ENCODE data around the gene TRABD2B.

The TRABD2B gene

DNA sequence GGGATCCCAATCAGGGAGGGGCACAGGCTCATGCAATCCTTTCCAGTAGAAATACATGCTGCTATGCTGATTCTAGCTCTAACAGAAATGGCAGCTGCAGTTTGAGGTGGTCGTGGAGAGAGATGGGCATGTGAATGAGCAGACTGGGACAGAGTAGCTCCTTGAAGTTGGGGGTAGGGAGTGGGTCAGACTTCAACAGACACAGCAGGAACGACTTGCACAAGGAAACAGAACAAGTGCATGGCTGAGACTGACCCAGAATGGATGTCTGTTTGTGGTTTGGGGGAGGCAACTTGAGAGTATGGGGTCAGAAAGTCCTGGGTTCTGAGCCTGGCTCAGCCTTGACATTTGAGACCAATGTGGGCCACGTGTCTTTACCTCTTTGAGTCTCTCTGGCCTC lies 25.1 kb upstream of the TRABD2B start:
- TF ChIP-seq, protein P1, sequence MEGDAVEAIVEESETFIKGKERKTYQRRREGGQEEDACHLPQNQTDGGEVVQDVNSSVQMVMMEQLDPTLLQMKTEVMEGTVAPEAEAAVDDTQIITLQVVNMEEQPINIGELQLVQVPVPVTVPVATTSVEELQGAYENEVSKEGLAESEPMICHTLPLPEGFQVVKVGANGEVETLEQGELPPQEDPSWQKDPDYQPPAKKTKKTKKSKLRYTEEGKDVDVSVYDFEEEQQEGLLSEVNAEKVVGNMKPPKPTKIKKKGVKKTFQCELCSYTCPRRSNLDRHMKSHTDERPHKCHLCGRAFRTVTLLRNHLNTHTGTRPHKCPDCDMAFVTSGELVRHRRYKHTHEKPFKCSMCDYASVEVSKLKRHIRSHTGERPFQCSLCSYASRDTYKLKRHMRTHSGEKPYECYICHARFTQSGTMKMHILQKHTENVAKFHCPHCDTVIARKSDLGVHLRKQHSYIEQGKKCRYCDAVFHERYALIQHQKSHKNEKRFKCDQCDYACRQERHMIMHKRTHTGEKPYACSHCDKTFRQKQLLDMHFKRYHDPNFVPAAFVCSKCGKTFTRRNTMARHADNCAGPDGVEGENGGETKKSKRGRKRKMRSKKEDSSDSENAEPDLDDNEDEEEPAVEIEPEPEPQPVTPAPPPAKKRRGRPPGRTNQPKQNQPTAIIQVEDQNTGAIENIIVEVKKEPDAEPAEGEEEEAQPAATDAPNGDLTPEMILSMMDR (IDR thresholded peaks at IDR 0.05; ENCODE audit: low read length, missing control alignments), result no peak
- no peak overlapping the region for H3K4me3 ChIP-seq (replicated peaks; ENCODE audit: low read depth, low read length)
- DNase-seq (ENCODE audit: low read depth), result no peak

DNA sequence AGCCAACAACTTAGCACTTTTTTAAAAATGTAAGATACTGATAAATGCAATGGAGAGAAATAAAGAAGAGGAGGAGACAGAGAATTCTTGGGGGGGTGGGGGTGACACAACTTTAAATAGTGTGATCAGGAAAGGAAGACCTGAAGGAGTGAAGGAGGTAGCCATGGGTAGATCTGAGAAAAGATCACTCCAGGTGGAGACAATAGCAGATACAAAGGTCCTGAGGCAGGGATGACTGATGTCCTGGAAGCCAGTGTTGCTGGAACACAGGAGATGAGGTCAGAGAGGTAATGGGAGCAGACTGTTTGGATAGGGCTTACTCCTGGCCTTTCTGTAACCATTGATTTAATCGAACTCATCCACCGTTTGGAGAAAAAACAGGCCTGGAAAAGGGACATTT lies 24.6 kb upstream of the TRABD2B start:
- no peak overlapping the region for H3K4me3 ChIP-seq (replicated peaks; ENCODE audit: low read depth, low read length)
- TF ChIP-seq, protein P1 (IDR thresholded peaks at IDR 0.05; ENCODE audit: low read length, missing control alignments), result no peak
- no peak for DNase-seq (ENCODE audit: low read depth)

DNA sequence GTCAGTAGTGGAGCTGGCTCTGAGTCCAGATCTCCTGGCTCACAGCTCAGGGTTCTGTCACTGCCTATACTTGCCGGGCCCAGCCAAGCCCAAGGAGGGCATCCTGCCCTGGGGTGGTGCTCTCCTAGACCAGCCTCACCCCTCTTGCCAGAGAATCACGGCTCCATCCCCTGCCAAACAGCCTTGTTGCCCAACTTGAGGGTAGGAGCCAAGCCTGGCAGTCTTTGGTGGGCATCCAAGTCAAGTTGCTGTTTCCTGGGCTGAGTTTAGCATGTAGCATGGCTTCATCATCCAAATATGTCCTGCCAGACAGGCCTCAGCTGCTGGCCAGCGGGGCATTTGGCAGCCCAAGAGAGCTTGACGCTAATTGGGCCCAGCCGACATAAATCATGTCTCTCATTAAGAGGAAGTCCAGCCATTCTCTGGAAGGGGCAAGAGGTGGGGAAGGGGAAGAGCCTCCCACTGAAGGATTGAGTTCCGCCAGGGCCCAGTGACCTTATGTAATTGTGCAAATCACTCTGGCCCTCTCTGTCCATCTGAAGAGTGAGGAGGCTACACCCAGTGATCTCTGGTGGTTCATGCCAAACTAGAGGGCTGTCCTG lies 22.6 kb upstream of the TRABD2B start:
- TF ChIP-seq, protein P1 (IDR thresholded peaks at IDR 0.05; ENCODE audit: low read length, missing control alignments), result no peak
- no peak overlapping the region for H3K4me3 ChIP-seq (replicated peaks; ENCODE audit: low read depth, low read length)
- peak; percentile 22 for DNase-seq (ENCODE audit: low read depth)

DNA sequence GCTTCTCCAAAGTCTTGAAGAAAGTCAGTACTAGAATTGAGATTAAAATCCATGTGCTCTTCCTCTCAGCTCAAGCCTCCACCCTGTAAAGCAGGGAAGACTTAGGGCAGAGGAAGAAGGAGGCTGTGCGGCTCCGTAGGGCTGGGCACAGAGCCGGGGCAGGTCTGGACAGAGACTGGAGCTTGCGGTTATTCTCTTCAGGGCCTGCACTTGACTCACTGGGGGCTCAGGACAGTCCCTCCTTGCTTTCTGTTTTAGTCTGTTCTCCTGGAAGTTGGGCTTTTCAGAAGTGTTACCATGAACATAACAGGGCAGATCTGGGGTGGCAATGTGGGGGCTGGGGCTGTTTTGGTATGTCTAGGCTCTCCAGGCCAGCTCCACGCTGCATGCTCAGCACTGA lies 21.6 kb upstream of the TRABD2B start:
- H3K4me3 ChIP-seq (replicated peaks; ENCODE audit: low read depth, low read length), result no peak overlapping the region
- DNase-seq (ENCODE audit: low read depth), result no peak
- TF ChIP-seq, protein P1 (IDR thresholded peaks at IDR 0.05; ENCODE audit: low read length, missing control alignments), result no peak

DNA sequence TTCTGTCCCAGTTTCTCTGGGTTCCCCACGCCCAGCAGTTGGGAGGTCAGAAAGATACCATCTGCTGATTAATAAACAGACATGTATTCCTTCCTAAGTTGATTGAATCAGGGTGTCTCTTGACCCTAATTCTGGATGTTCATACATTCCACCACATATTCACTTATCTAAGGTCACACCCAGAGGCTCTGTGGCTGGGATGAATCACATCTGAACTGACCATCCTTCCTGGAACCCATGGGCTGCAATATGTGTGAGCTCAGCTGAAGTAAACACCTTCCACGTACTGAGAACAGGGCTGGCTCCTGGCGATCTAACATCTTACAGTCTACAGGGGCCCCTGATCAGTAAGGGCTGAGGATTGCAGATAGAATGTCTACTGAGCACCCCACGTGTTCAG lies 20.5 kb upstream of the TRABD2B start:
- H3K4me3 ChIP-seq (replicated peaks; ENCODE audit: low read depth, low read length), result no peak overlapping the region
- TF ChIP-seq, protein P1 (IDR thresholded peaks at IDR 0.05; ENCODE audit: low read length, missing control alignments), result no peak
- DNase-seq (ENCODE audit: low read depth), result peak; percentile 18

DNA sequence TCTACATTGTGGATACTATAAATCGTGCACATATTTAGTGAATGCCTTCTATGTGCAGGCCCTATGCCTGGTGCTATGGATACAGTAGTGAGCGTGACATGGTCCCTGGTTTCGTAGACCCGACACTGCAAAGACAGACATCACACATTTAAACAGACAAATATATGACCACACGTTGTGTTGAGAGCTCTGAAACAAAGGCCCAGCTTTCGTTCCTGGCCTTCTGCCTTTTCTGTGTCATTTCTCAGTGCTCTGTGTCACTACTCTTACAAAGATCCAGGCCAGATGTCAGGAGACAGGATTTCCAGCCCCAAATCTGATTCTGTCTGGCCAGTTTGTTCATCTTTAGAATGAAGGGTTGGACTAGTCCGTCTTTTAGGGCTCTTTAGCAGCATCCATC lies 19.3 kb upstream of the TRABD2B start:
- TF ChIP-seq, protein P1 (IDR thresholded peaks at IDR 0.05; ENCODE audit: low read length, missing control alignments), result no peak
- no peak for DNase-seq (ENCODE audit: low read depth)
- H3K4me3 ChIP-seq (replicated peaks; ENCODE audit: low read depth, low read length), result no peak overlapping the region

DNA sequence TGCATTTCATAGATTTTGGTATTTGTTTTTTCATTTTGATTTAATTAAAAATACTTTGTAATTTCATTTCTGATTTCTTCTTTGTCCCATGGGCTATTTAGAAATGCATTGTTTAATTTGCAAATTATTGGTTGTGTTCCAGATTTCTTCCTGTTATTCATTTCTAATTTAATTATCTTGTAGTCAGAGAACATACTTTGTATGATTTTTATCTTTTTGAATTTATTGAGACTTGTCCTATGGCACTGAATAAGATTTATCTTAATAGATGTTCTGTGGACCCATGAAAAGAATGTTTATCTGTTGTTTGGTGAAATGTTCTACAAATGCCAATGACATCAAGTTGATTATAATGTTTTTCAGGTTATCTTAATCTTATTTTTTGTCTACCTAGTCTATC lies 16.1 kb upstream of the TRABD2B start:
- no peak for DNase-seq (ENCODE audit: low read depth)
- TF ChIP-seq, protein P1 (IDR thresholded peaks at IDR 0.05; ENCODE audit: low read length, missing control alignments), result no peak

More for the DNA sequence above, 16.1 kb upstream of the TRABD2B start:
- H3K4me3 ChIP-seq (replicated peaks; ENCODE audit: low read depth, low read length), result no peak overlapping the region

Measured in fibroblast of pulmonary artery (primary cell).